Lower lobe of right lung (tissue), 2 donors: ENCODE measurements around the gene ZFR. TPM values are rescaled to one million over a fixed set of nuclear protein-coding genes. Genes with fewer than 3 reads are reported as not detected.

ENCODE experiments used
- ATAC-seq, 2 donors: fragments of 200-7000 bp; cut with Tn5 transposase; one replicate each; pipeline ENCODE4 v1.9.1; 2020 to 2022; ENCODE audit warnings: mild to moderate bottlenecking in 2 of 2, moderate library complexity in 2 of 2
- DNase-seq: peaks from one replicate; pipeline ENCODE4 v3.0.0-alpha.2; 2020
- H3K27ac ChIP-seq: fragments of 200-600 bp; one replicate; pipeline ENCODE4 v1.8.0; 2022
- H3K27me3 ChIP-seq: fragments of 200-600 bp; one replicate; pipeline ENCODE4 v1.8.0; 2022; ENCODE audit warnings: low read depth
- H3K36me3 ChIP-seq: fragments of 200-600 bp; one replicate; pipeline ENCODE4 v1.8.0; 2022; ENCODE audit warnings: mild to moderate bottlenecking
- H3K4me1 ChIP-seq: fragments of 200-600 bp; one replicate; pipeline ENCODE4 v1.8.0; 2022
- H3K4me3 ChIP-seq: fragments of 200-600 bp; one replicate; pipeline ENCODE4 v1.8.0; 2022; ENCODE audit warnings: mild to moderate bottlenecking
- H3K9me3 ChIP-seq: fragments of 200-600 bp; one replicate; pipeline ENCODE4 v1.8.0; 2022
- CTCF ChIP-seq: fragments of 200-600 bp; IDR thresholded peaks from one replicate; pipeline ENCODE4 v1.8.0; 2022; ENCODE audit warnings: antibody characterized with exemption, mild to moderate bottlenecking
- intact Hi-C: fragments of 100-400 bp; cut with DNase I; formaldehyde crosslinking; loops from one replicate; pipeline ENCODE4 v1.11.0; 2022
- microRNA-seq: library from miRNA; unstranded; fragments of <30 nt; microRNA quantifications from one replicate; pipeline ENCODE4 v1.2.0, GENCODE V29; 2020; ENCODE audit warnings: borderline number of aligned reads
- total RNA-seq: library from RNA; stranded (reverse); fragmentation: NEBNext Ultra II Directional; extraction: Animal tissue kit (Norgen Biotek cat#: 25700); gene quantifications from one replicate; pipeline ENCODE4 v1.2.1, GENCODE V29; 2021
- donor health status: DM: no; HTN: yes; CAD: no; lungs with severe emphysema.

Gene ZFR
- total RNA-seq, 1 donor from 2014 or later: 53.8 TPM

GRCh38 chr5:32308946-32309345, 135.6 kb downstream of the ZFR start:
- H3K4me3 ChIP-seq: no peak overlapping the region
- DNase-seq (no peak), ATAC-seq (no peak)
- H3K27ac ChIP-seq: peak overlapping the region; percentile 5
- intact Hi-C loops: no loop called here
- peaks cover 61% of the 10 kb centered on the region for H3K4me1 ChIP-seq
- H3K9me3 ChIP-seq: no peaks in the 10 kb centered on the region
- H3K36me3 ChIP-seq: no peaks in the 10 kb centered on the region
- TF ChIP-seq CTCF: no peak
- no peaks in the 10 kb centered on the region for H3K27me3 ChIP-seq

GRCh38 chr5:32307769-32308194, 136.8 kb downstream of the ZFR start:
- no peaks in the 10 kb centered on the region for H3K36me3 ChIP-seq
- H3K4me3 ChIP-seq: no peak overlapping the region
- peaks cover 62% of the 10 kb centered on the region for H3K4me1 ChIP-seq
- no peak for ATAC-seq
- H3K27me3 ChIP-seq: no peaks in the 10 kb centered on the region
- no peaks in the 10 kb centered on the region for H3K9me3 ChIP-seq
- no peak for DNase-seq
- no peak for TF ChIP-seq CTCF
- intact Hi-C loops: no loop called here
- no peak overlapping the region for H3K27ac ChIP-seq

GRCh38 chr5:32304622-32305021, 139.9 kb downstream of the ZFR start:
- no peak for TF ChIP-seq CTCF
- Histone ChIP-seq H3K4me1 (peaks cover 54% of the 10 kb centered on the region), H3K36me3 (peaks cover 2% of the 10 kb centered on the region), H3K4me3 (no peak overlapping the region), H3K27me3 (no peaks in the 10 kb centered on the region), H3K27ac (no peak overlapping the region), H3K9me3 (no peaks in the 10 kb centered on the region)
- ATAC-seq (no peak), DNase-seq (no peak)
- intact Hi-C loops: no loop called here

Small RNAs within 50 kb of the gene (microRNA-seq; reads per million reads assigned to microRNA genes)
- gene MIR579: not detected

Other genes starting within 250 kb of the ZFR start
- gene MTMR12, start 131.8 kb downstream of the ZFR start, total RNA-seq: 39.3 TPM
- gene SUB1, start 140.8 kb upstream of the ZFR start, total RNA-seq: 119 TPM